Effector memory CD8-positive, alpha-beta T cell (primary cell): ENCODE data around the gene EPB41L2.
A peak's percentile ranks its signal among the peaks of the same experiment; 100 is the strongest.

Experiments used
- ATAC-seq: fragments of 150-1000 bp; cut with Tn5 transposase; replicated peaks from 2 replicates; pipeline ENCODE4 v1.10.0; 2021; ENCODE audit warnings: mild to moderate bottlenecking, moderate library complexity
- DNase-seq, 3 experiments: peaks; one replicate each; pipeline ENCODE4 v3.0.0; 2021
- H3K27ac Mint-ChIP-seq, 2 donors: one replicate each; pipeline ENCODE4 v1.8.0; 2022; ENCODE audit warnings: mild to moderate bottlenecking in 2 of 2, mixed read lengths in 2 of 2, moderate library complexity in 2 of 2
- H3K27me3 Mint-ChIP-seq, 2 donors: one replicate each; pipeline ENCODE4 v1.8.0; 2022; ENCODE audit warnings: mixed read lengths in 2 of 2
- H3K36me3 Mint-ChIP-seq: one replicate; pipeline ENCODE4 v1.8.0; 2022; ENCODE audit warnings: mild to moderate bottlenecking, moderate library complexity, mixed read lengths; ENCODE audit not compliant: insufficient read depth
- H3K4me1 Mint-ChIP-seq, 2 donors: one replicate each; pipeline ENCODE4 v1.8.0; 2022; ENCODE audit warnings: low read depth in 2 of 2, mixed read lengths in 2 of 2
- H3K4me3 Mint-ChIP-seq, 2 donors: one replicate each; pipeline ENCODE4 v1.8.0; 2022; ENCODE audit warnings: mild to moderate bottlenecking in 2 of 2, mixed read lengths in 2 of 2, moderate library complexity in 2 of 2
- H3K9me3 Mint-ChIP-seq, 2 donors: one replicate each; pipeline ENCODE4 v1.8.0; 2022; ENCODE audit warnings: mixed read lengths in 2 of 2

The EPB41L2 gene

GRCh38 chr6:131073577-131073976, 10.5 kb upstream of the EPB41L2 start:
- H3K4me3 Mint-ChIP-seq, result no peak overlapping the region
- no peak overlapping the region for H3K27ac Mint-ChIP-seq
- DNase-seq (no peak), ATAC-seq (no peak)
- peaks cover 7 to 9% of the 10 kb centered on the region in 2 donors for H3K27me3 Mint-ChIP-seq
- no peaks in the 10 kb centered on the region for H3K9me3 Mint-ChIP-seq
- H3K36me3 Mint-ChIP-seq, result no peaks in the 10 kb centered on the region
- H3K4me1 Mint-ChIP-seq, result no peaks in the 10 kb centered on the region

DNA sequence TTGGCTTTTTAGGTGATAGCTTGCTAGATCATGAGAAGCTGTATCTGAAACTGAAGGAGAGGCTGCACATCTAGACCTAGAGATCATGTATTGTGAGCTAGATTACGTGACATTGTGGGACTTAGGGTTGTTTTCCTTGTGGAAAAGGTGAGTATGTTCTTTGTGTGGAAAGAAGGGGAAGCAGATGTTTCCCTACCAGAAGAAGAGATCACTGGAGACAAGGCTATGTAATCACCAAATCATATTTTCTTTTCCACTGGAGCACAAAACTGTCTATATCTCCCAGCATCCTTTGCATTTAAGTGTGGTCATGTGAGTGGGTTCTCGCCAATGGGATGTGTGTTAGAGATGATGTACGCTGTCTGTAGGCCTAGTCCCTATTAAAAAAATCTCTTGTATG, 7.0 kb upstream of the EPB41L2 start:
- H3K27ac Mint-ChIP-seq, result no peak overlapping the region
- no peak for ATAC-seq
- no peaks in the 10 kb centered on the region for H3K9me3 Mint-ChIP-seq
- H3K4me3 Mint-ChIP-seq, result no peak overlapping the region
- DNase-seq, result no peak
- H3K36me3 Mint-ChIP-seq, result no peaks in the 10 kb centered on the region
- H3K4me1 Mint-ChIP-seq, result no peaks in the 10 kb centered on the region
- no peaks in the 10 kb centered on the region for H3K27me3 Mint-ChIP-seq

DNA sequence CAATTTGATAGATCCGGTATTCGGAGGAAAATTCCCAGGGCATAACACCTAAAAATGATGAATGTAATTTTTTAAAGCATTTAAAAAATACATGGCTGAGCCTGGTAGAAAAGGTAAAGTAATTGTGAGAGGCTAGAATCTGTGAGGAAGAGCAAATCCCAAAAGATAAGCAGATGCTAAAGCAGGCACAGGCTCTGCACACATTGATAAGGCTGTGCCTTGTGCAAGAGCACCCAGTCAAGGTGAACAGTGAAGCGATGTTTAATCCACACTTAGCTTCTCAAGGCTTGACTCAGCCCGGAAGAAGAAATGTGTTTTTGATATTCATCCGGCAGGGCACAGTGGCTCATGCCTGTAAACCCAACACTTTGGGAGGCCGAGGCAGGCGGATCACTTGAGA, 5.1 kb upstream of the EPB41L2 start:
- Mint-ChIP-seq H3K4me3 (no peak overlapping the region), H3K9me3 (no peaks in the 10 kb centered on the region), H3K4me1 (peaks cover 7 to 8% of the 10 kb centered on the region in 2 donors), H3K36me3 (no peaks in the 10 kb centered on the region), H3K27me3 (no peaks in the 10 kb centered on the region), H3K27ac (no peak overlapping the region)
- DNase-seq (no peak), ATAC-seq (no peak)

DNA sequence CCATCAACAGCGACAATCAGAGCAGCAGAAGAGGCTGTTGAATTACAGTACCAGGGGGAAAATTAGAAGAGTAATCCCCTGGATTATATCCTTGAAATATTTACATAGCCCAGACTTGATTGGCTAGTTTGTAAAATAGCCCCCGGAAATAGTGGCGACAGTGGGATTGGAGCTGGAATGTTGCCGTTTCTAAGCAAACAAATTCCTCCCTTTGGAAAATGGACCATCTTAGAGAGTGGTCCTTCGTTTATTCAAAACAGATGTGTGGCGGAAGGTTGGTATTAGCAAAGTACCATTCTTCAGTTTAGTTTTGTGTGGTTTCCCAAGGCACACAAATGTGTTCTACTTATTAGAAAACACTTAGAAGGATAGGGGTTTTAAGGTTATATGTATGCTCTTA, 4.5 kb upstream of the EPB41L2 start:
- peaks cover 7 to 8% of the 10 kb centered on the region in 2 donors for H3K4me1 Mint-ChIP-seq
- no peak for ATAC-seq
- no peaks in the 10 kb centered on the region for H3K36me3 Mint-ChIP-seq
- no peak for DNase-seq
- no peak overlapping the region for H3K27ac Mint-ChIP-seq
- H3K9me3 Mint-ChIP-seq, result no peaks in the 10 kb centered on the region
- H3K27me3 Mint-ChIP-seq, result no peaks in the 10 kb centered on the region
- H3K4me3 Mint-ChIP-seq, result no peak overlapping the region

GRCh38 chr6:131065824-131066171, 2.8 kb upstream of the EPB41L2 start:
- Mint-ChIP-seq H3K27ac (no peak overlapping the region), H3K9me3 (no peaks in the 10 kb centered on the region), H3K36me3 (no peaks in the 10 kb centered on the region), H3K4me3 (no peak overlapping the region), H3K27me3 (no peaks in the 10 kb centered on the region), H3K4me1 (peaks cover 14 to 18% of the 10 kb centered on the region in 2 donors)
- ATAC-seq (no peak), DNase-seq (no peak)

- Mint-ChIP-seq H3K4me3 (no peak overlapping the region), H3K4me1 (peaks cover 15 to 18% of the 10 kb centered on the region in 2 donors), H3K27ac (no peak overlapping the region), H3K9me3 (no peaks in the 10 kb centered on the region), H3K36me3 (no peaks in the 10 kb centered on the region), H3K27me3 (no peaks in the 10 kb centered on the region)
- ATAC-seq (no peak), DNase-seq (no peak)
These were observed 2.2 kb upstream of the EPB41L2 start for GRCh38 chr6:131065112-131065823.

DNA sequence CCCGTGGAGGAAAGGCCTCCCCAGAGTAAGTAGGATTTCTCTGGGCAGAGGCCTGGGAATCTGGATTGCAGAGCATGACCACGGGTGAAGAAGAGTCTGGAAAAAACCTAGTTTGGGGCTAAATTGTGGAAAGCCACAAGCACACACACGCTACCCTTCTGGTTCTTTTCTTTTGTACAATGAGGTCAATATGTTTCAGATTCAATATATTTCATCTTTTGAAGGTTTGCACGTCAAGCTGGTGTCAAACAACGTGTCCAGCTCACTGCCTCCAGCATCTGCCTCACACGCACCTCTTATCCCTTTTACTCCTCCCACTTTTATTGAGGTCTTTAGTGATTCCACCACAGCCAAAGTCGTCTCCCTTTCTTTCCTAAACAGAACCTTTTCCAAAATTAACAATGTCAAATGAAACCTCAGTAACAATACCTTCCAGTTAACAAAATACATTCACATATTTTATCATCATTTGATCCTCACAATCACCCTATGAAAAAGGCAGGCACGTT, 773 bp upstream of the EPB41L2 start:
- Mint-ChIP-seq H3K36me3 (no peaks in the 10 kb centered on the region), H3K27ac (peak overlapping the region in 1 of 2 donors; percentile 39), H3K9me3 (no peaks in the 10 kb centered on the region), H3K4me1 (peaks cover 15 to 18% of the 10 kb centered on the region in 2 donors), H3K4me3 (peak overlapping the region; percentile 81 to 86), H3K27me3 (no peaks in the 10 kb centered on the region)
- DNase-seq, result no peak
- ATAC-seq, result peak; percentile 6

GRCh38 chr6:131062241-131063027, 611 bp downstream of the EPB41L2 start:
- Mint-ChIP-seq H3K27me3 (no peaks in the 10 kb centered on the region), H3K9me3 (no peaks in the 10 kb centered on the region), H3K4me3 (peak overlapping the region; percentile 81 to 86), H3K36me3 (no peaks in the 10 kb centered on the region), H3K4me1 (peaks cover 15 to 18% of the 10 kb centered on the region in 2 donors), H3K27ac (peak overlapping the region; percentile 39 to 59)
- ATAC-seq, result peak; percentile 48
- DNase-seq, result peak in 2 of 3 experiments; percentile 5 to 13

DNA sequence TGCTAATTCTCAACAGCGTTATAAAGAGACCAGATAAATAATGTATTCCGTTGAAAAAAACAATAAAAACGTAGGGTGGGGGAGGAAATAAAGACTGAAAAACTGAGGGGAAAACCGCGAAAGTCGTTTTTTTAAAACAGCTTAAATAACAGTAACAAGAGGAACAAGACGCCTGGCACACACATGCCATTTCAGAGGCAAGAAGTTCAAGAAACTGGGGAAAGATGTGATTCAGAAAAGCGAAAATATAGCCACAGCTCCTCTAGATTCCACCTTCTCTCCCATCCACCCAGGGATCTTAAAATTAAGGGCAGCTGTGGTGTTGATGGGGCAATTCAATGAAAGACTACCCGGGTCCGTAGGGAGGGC, 1.3 kb downstream of the EPB41L2 start:
- Mint-ChIP-seq H3K27me3 (no peaks in the 10 kb centered on the region), H3K4me1 (peaks cover 15 to 18% of the 10 kb centered on the region in 2 donors), H3K36me3 (no peaks in the 10 kb centered on the region), H3K4me3 (peak overlapping the region; percentile 81 to 86), H3K9me3 (no peaks in the 10 kb centered on the region), H3K27ac (peak overlapping the region in 1 of 2 donors; percentile 59)
- no peak for ATAC-seq
- DNase-seq, result no peak

DNA sequence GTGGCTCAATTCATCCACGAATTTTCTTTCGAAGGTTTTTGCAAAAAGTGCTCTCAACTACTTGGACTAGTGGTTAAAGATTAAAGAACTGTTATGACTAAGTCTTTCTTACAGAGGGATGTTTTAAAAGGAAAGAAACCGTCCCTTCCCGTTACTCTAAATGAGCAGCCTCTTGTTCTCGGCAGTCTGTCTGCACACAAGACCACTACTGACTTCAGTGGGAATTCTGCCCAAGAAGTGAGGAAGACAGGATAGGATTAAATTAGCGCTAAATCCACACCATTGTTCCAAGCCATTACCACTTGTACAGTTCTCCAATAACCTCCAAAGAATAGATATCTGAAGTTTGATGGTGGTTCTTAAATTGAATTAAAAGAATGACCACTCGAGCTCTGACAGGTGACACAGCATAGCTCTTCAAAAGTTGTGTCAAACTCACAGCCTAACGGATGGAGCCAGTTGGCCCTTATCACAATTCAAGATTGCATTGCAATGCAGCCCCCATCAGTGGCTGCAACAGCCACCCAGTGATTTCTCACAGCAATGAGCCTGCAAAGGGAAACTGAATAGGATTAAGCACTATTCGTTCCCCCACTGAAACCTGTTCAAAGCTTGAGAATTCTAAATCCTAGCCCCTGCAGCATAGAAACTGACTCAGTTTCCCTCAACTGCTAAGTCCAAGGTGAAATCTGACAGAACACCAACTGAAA, 1.8 kb downstream of the EPB41L2 start:
- no peaks in the 10 kb centered on the region for H3K36me3 Mint-ChIP-seq
- peaks cover 15 to 18% of the 10 kb centered on the region in 2 donors for H3K4me1 Mint-ChIP-seq
- no peaks in the 10 kb centered on the region for H3K27me3 Mint-ChIP-seq
- H3K27ac Mint-ChIP-seq, result peak overlapping the region in 1 of 2 donors; percentile 59
- ATAC-seq (no peak), DNase-seq (no peak)
- no peaks in the 10 kb centered on the region for H3K9me3 Mint-ChIP-seq
- peak overlapping the region; percentile 81 to 86 for H3K4me3 Mint-ChIP-seq

DNA sequence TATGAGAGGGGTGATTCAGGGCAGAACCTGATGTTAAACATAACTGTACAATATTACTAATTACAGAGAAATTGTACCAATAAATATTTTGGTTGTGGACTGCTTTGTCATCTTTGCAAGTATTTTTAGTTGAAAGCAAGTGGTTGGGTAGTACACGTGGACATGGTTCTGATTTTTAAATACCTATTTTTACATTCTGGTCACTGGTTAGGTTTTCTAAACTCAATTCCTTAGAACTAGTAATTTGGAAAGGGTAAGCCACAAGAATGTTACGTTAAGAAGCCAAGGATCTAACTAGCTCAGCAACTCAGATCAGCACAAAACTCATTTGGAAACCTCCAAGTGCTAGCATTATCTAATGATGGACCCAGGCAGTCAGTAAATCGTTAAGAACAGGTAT, 2.7 kb downstream of the EPB41L2 start:
- no peaks in the 10 kb centered on the region for H3K27me3 Mint-ChIP-seq
- no peak for ATAC-seq
- H3K9me3 Mint-ChIP-seq, result no peaks in the 10 kb centered on the region
- H3K27ac Mint-ChIP-seq, result no peak overlapping the region
- peaks cover 15 to 18% of the 10 kb centered on the region in 2 donors for H3K4me1 Mint-ChIP-seq
- no peak overlapping the region for H3K4me3 Mint-ChIP-seq
- no peaks in the 10 kb centered on the region for H3K36me3 Mint-ChIP-seq
- DNase-seq, result no peak

- H3K27ac Mint-ChIP-seq, result no peak overlapping the region
- H3K4me3 Mint-ChIP-seq, result no peak overlapping the region
- DNase-seq (no peak), ATAC-seq (no peak)
- peaks cover 1 to 2% of the 10 kb centered on the region in 2 donors for H3K9me3 Mint-ChIP-seq
- no peaks in the 10 kb centered on the region for H3K27me3 Mint-ChIP-seq
- no peaks in the 10 kb centered on the region for H3K36me3 Mint-ChIP-seq
- peaks cover 15 to 18% of the 10 kb centered on the region in 2 donors for H3K4me1 Mint-ChIP-seq
These were observed 3.6 kb downstream of the EPB41L2 start for GRCh38 chr6:131059486-131059885.

DNA sequence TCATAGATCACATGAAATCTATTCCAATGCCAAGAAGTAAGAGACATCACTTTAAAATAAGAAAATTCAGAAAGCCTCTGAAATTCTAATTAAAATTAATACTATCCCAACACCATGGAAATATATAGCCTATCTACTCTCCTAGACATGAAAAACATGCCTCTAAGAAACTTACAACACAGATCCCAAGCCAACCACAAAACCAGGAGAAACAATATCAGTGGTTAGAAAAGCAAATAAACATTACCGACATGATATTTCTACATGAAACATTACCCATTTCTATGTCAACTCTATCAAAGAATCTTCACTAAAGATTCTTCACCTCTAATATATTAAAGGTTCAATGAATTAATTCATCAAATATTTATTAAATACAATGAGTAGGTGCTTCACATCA, 4.8 kb downstream of the EPB41L2 start:
- ATAC-seq, result no peak
- H3K4me3 Mint-ChIP-seq, result no peak overlapping the region
- H3K9me3 Mint-ChIP-seq, result peaks cover 8 to 9% of the 10 kb centered on the region in 2 donors
- no peak for DNase-seq
- H3K36me3 Mint-ChIP-seq, result no peaks in the 10 kb centered on the region
- peak overlapping the region in 1 of 2 donors; percentile 9 for H3K27ac Mint-ChIP-seq
- peaks cover 8 to 9% of the 10 kb centered on the region in 2 donors for H3K4me1 Mint-ChIP-seq
- no peaks in the 10 kb centered on the region for H3K27me3 Mint-ChIP-seq
